Measurements from ENCODE around the gene EFCAB8.

- TF ChIP-seq CTCF (IDR thresholded peaks at IDR 0.05) = no peak
- no peak for TF ChIP-seq POLR2A (IDR thresholded peaks at IDR 0.05)
- TF ChIP-seq EP300 (IDR thresholded peaks at IDR 0.05) = no peak
Observed at GRCh38 chr20:32999603-33000250, 141.0 kb downstream of the EFCAB8 start.
